ENCODE measurements around the gene TENM4.

The TENM4 gene

DNA sequence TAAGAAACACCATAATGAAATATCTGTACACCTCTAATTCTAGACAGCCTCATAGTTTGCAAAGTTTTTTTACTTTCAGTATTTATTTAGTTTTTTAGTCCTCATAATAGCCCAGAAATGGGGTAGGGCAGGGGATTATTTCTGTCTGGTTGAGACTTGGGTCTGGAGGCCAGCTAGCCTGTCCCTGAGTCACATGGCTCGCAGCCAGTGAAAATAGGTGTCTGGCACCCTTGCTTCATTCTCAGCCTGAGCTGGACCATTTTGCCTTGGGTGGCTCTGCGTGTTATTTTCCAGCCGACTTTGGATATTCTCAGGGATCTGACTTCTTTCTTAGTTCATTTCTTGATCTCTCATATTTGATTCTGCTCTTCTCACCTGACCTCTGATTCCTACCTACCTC, 742.2 kb downstream of the TENM4 start:
- Histone ChIP-seq H3K9me3 (ENCODE audit: low read depth, low read length) (no peaks in the 10 kb centered on the region), H3K9ac (ENCODE audit: insufficient read length) (no peak overlapping the region), H3K4me3 (no peak overlapping the region), H3K27ac (no peak overlapping the region), H3K36me3 (ENCODE audit: insufficient read depth, low read length) (no peaks in the 10 kb centered on the region)
- no peak for TF ChIP-seq EZH2 (IDR thresholded peaks at IDR 0.05)
- TF ChIP-seq POLR2AphosphoS5 (IDR thresholded peaks at IDR 0.05; ENCODE audit: borderline replicate concordance, low read depth, low read length), result no peak
- no peak for TF ChIP-seq FOXP2 (optimal IDR thresholded peaks at IDR 0.05; ENCODE audit: control extremely low read depth, extremely low read length, insufficient read depth)
- DNase-seq (ENCODE audit: low read depth, low spot score), result no peak

DNA sequence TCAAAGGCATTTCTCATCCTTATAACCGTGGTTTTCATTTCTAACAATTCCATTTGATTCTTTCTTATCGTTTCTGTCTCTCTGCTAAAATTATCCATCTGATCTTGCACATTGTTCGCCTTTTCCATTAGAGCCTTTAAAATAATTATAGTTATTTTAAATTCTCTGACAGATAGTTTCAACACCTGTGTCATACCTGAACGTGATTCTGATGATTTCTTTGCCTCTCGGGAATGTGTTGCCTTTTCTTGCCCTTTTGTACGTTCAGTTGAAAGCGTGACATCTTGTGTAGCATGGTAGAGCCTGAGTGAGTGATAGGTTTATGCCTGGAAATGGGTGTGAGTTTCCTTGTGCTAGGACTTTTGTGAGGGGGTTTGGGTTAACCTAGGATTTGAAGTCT, 744.7 kb downstream of the TENM4 start:
- TF ChIP-seq POLR2AphosphoS5 (IDR thresholded peaks at IDR 0.05; ENCODE audit: borderline replicate concordance, low read depth, low read length) (no peak), EZH2 (IDR thresholded peaks at IDR 0.05) (no peak), FOXP2 (optimal IDR thresholded peaks at IDR 0.05; ENCODE audit: control extremely low read depth, extremely low read length, insufficient read depth) (no peak)
- no peak overlapping the region for H3K27ac ChIP-seq
- no peak for DNase-seq (ENCODE audit: low read depth, low spot score)
- H3K4me3 ChIP-seq, result no peak overlapping the region
- no peaks in the 10 kb centered on the region for H3K36me3 ChIP-seq (ENCODE audit: insufficient read depth, low read length)
- H3K9me3 ChIP-seq (ENCODE audit: low read depth, low read length), result no peaks in the 10 kb centered on the region
- H3K9ac ChIP-seq (ENCODE audit: insufficient read length), result no peak overlapping the region

DNA sequence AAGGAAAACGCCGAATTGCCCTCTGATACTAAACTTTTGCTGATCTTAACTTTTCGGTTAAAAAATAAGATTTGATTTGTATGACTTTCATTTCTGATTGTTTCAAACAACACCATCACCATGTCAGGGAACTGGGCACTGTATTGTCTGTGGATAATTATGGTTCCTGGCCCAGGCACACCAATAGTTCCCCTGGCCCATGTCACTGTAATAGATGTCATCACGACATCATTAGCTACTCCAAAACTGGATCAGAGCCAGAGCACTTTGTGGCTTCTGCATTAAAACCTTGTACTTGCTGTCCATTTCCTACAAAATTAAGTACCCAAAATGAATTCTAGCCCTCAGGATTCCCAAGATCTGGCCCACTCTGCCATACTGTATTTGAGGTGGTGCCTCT, 746.7 kb downstream of the TENM4 start:
- Histone ChIP-seq H3K9me3 (ENCODE audit: low read depth, low read length) (no peaks in the 10 kb centered on the region), H3K27ac (no peak overlapping the region), H3K9ac (ENCODE audit: insufficient read length) (no peak overlapping the region), H3K36me3 (ENCODE audit: insufficient read depth, low read length) (no peaks in the 10 kb centered on the region), H3K4me3 (no peak overlapping the region)
- TF ChIP-seq EZH2 (IDR thresholded peaks at IDR 0.05) (no peak), POLR2AphosphoS5 (IDR thresholded peaks at IDR 0.05; ENCODE audit: borderline replicate concordance, low read depth, low read length) (no peak), FOXP2 (optimal IDR thresholded peaks at IDR 0.05; ENCODE audit: control extremely low read depth, extremely low read length, insufficient read depth) (no peak)
- no peak for DNase-seq (ENCODE audit: low read depth, low spot score)

DNA sequence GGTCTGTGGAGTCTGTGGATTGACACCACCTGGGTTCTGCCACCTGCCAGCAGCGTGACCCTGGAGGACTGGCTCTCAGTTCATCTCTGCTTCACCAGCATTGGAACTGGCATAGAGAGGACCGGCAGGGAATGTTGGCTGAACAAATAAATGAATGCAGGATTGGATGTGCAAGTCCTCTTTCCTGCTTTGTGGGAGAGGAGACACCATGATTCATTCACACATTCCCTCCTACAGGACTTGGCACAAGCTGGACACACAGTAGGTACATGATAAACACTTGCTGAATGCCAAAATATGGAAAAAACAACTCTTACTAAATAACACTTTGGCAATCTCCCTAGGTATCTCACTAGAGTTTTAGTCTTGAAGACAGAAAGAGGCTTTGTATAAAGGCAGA, 749.6 kb downstream of the TENM4 start:
- no peak for DNase-seq (ENCODE audit: low read depth, low spot score)
- no peak overlapping the region for H3K9ac ChIP-seq (ENCODE audit: insufficient read length)
- H3K36me3 ChIP-seq (ENCODE audit: insufficient read depth, low read length), result no peaks in the 10 kb centered on the region
- no peak overlapping the region for H3K27ac ChIP-seq
- TF ChIP-seq EZH2 (IDR thresholded peaks at IDR 0.05), result no peak
- no peak for TF ChIP-seq FOXP2 (optimal IDR thresholded peaks at IDR 0.05; ENCODE audit: control extremely low read depth, extremely low read length, insufficient read depth)
- no peak for TF ChIP-seq POLR2AphosphoS5 (IDR thresholded peaks at IDR 0.05; ENCODE audit: borderline replicate concordance, low read depth, low read length)
- no peak overlapping the region for H3K4me3 ChIP-seq
- no peaks in the 10 kb centered on the region for H3K9me3 ChIP-seq (ENCODE audit: low read depth, low read length)

DNA sequence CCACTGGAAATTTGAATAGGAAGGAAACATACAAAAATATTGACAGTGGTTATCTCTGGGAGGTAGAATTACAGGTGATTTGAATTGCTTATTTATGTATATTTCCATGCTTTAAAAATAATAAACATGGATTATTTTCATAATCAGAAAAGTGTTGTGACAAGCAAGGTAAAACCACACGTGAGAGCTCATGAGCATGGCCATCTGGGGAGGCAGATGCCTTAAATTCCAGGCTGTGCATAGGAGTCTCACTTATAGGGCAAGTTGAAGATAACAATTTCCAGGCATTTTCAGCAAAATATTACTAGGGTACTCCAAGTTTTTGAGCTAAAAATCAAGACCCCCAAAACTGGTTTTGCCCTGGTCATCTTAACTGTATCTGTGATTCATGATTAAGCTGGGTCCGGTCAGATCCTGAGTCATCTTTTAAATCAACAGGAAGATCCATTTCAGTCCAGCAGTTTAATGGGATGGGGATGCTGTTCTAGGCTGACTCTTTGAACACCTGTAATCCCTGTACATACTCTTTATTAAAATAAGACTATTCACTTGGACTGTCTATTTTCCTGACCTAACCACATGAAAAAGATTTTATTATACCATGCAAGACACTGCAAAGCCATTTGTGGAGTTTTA, 750.4 kb downstream of the TENM4 start:
- Histone ChIP-seq H3K9ac (ENCODE audit: insufficient read length) (no peak overlapping the region), H3K9me3 (ENCODE audit: low read depth, low read length) (no peaks in the 10 kb centered on the region), H3K27ac (no peak overlapping the region), H3K36me3 (ENCODE audit: insufficient read depth, low read length) (no peaks in the 10 kb centered on the region), H3K4me3 (no peak overlapping the region)
- DNase-seq (ENCODE audit: low read depth, low spot score), result no peak
- TF ChIP-seq FOXP2 (optimal IDR thresholded peaks at IDR 0.05; ENCODE audit: control extremely low read depth, extremely low read length, insufficient read depth) (no peak), POLR2AphosphoS5 (IDR thresholded peaks at IDR 0.05; ENCODE audit: borderline replicate concordance, low read depth, low read length) (no peak)

DNA sequence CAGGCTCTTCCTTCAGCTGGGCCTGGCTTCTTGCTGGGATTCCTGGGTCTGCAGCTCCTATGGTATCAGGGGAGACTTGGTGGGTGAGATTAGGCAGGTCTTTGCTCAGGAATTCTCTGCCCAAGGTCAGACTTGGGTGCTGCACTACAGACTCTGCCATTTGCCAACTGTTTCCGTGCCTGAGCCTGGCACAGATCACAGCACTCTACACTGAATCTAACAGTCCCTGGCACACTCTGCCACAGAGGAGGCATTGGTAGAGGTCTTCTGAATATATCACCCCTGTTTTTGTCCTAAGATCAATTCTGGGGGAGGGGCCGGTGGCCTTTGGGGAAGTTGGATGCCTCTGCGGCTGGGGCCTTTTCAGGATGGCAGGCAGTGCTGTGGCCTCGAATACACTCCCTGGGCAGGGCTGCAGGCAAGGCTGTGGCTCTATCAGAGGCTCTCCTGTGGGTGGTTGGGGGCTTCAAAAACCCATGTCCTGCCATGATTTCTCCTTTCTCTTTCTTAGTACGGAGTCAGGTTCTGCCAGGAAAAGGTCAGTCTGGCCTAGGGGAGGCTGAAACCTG, 751.2 kb downstream of the TENM4 start:
- no peak for DNase-seq (ENCODE audit: low read depth, low spot score)
- H3K4me3 ChIP-seq, result no peak overlapping the region
- H3K9ac ChIP-seq (ENCODE audit: insufficient read length), result no peak overlapping the region
- H3K27ac ChIP-seq, result no peak overlapping the region
- no peaks in the 10 kb centered on the region for H3K9me3 ChIP-seq (ENCODE audit: low read depth, low read length)
- no peak for TF ChIP-seq POLR2AphosphoS5 (IDR thresholded peaks at IDR 0.05; ENCODE audit: borderline replicate concordance, low read depth, low read length)
- no peak for TF ChIP-seq FOXP2 (optimal IDR thresholded peaks at IDR 0.05; ENCODE audit: control extremely low read depth, extremely low read length, insufficient read depth)
- no peak for TF ChIP-seq EZH2 (IDR thresholded peaks at IDR 0.05)
- no peaks in the 10 kb centered on the region for H3K36me3 ChIP-seq (ENCODE audit: insufficient read depth, low read length)

DNA sequence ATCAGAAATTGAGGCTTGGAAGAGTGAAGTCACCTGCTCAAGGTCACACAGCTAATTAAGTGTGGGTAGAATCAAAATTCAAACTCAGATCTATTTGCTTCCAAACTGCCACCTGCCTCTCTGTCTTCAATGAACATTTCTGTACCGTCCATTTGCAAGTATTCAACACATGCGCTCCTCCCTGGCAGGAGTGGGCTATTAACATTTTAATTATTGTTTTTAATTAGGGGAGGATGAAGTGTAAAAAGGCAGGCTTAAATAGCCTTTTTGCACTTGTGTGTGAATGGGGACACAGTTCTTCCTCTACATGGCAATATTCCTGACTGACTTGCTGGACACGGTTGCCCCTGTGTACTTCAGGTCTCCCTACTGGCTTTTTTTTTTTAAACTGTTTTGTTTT, 751.7 kb downstream of the TENM4 start:
- H3K27ac ChIP-seq, result no peak overlapping the region
- H3K9ac ChIP-seq (ENCODE audit: insufficient read length), result no peak overlapping the region

DNA sequence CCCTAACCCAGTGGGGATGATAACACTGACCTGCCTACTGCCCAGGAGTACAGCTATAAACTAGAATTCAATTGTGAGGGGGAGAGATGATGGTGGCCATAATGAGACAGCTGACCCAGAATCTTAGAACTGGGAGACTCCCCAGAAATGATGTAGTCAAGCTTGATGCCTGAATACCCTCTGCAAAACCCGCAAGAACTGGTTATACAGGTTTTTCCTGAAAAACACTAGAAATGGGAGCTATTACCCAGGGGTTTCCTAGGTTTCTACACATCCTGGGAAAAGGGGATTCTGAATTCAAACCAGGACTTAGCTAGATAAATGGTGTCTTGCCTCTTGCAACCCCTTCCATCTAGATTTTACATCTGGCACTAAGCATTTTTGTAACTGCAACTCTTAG, 752.4 kb downstream of the TENM4 start:
- TF ChIP-seq POLR2AphosphoS5 (IDR thresholded peaks at IDR 0.05; ENCODE audit: borderline replicate concordance, low read depth, low read length), result no peak
- TF ChIP-seq FOXP2 (optimal IDR thresholded peaks at IDR 0.05; ENCODE audit: control extremely low read depth, extremely low read length, insufficient read depth), result no peak
- TF ChIP-seq EZH2 (IDR thresholded peaks at IDR 0.05), result no peak
- Histone ChIP-seq H3K9me3 (ENCODE audit: low read depth, low read length) (no peaks in the 10 kb centered on the region), H3K4me3 (no peak overlapping the region), H3K27ac (no peak overlapping the region), H3K9ac (ENCODE audit: insufficient read length) (no peak overlapping the region), H3K36me3 (ENCODE audit: insufficient read depth, low read length) (no peaks in the 10 kb centered on the region)
- DNase-seq (ENCODE audit: low read depth, low spot score), result no peak

More for the DNA sequence above, 751.7 kb downstream of the TENM4 start:
- Histone ChIP-seq H3K9me3 (ENCODE audit: low read depth, low read length) (no peaks in the 10 kb centered on the region), H3K4me3 (no peak overlapping the region), H3K36me3 (ENCODE audit: insufficient read depth, low read length) (no peaks in the 10 kb centered on the region)
- DNase-seq (ENCODE audit: low read depth, low spot score), result no peak
- TF ChIP-seq EZH2 (IDR thresholded peaks at IDR 0.05) (no peak), POLR2AphosphoS5 (IDR thresholded peaks at IDR 0.05; ENCODE audit: borderline replicate concordance, low read depth, low read length) (no peak), FOXP2 (optimal IDR thresholded peaks at IDR 0.05; ENCODE audit: control extremely low read depth, extremely low read length, insufficient read depth) (no peak)

DNA sequence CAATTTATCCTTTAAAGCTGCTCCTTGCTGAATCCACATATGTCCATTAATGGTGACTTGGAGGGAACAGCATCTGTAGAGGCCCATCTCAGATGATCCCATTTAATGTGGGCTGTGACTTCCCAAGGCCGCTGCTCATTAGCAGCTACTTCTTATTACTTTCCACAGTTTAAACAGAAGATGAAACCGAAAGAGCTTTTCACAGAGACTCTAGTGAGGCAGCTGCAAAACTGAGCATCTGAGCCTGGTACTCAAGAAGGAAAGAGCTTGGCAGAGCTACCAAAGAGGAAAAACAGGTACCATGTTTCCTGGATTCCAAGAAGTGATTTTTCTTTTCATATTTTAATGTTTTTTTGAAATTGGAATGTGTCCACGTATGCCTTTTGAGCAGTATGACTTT, 755.7 kb downstream of the TENM4 start:
- Histone ChIP-seq H3K4me3 (no peak overlapping the region), H3K9ac (ENCODE audit: insufficient read length) (no peak overlapping the region), H3K9me3 (ENCODE audit: low read depth, low read length) (no peaks in the 10 kb centered on the region), H3K27ac (no peak overlapping the region), H3K36me3 (ENCODE audit: insufficient read depth, low read length) (no peaks in the 10 kb centered on the region)
- TF ChIP-seq FOXP2 (optimal IDR thresholded peaks at IDR 0.05; ENCODE audit: control extremely low read depth, extremely low read length, insufficient read depth), result no peak
- no peak for DNase-seq (ENCODE audit: low read depth, low spot score)
